Esophagus mucosa (tissue), 1 donor: ENCODE results near the gene ABCG5. TPM values are rescaled to one million over a fixed set of nuclear protein-coding genes. Genes with fewer than 3 reads are reported as not detected.

Experiments used
- ATAC-seq: fragments of 200-7000 bp; cut with Tn5 transposase; one replicate; pipeline ENCODE4 v1.9.1; 2020
- total RNA-seq: library from RNA; stranded (reverse); gene quantifications from one replicate; pipeline ENCODE4 v1.2.4, GENCODE V29; 2023
- donor health status: DM: yes; HTN: yes; CAD: no.

Gene ABCG5
- total RNA-seq, 1 donor from 2014 or later = not detected

DNA sequence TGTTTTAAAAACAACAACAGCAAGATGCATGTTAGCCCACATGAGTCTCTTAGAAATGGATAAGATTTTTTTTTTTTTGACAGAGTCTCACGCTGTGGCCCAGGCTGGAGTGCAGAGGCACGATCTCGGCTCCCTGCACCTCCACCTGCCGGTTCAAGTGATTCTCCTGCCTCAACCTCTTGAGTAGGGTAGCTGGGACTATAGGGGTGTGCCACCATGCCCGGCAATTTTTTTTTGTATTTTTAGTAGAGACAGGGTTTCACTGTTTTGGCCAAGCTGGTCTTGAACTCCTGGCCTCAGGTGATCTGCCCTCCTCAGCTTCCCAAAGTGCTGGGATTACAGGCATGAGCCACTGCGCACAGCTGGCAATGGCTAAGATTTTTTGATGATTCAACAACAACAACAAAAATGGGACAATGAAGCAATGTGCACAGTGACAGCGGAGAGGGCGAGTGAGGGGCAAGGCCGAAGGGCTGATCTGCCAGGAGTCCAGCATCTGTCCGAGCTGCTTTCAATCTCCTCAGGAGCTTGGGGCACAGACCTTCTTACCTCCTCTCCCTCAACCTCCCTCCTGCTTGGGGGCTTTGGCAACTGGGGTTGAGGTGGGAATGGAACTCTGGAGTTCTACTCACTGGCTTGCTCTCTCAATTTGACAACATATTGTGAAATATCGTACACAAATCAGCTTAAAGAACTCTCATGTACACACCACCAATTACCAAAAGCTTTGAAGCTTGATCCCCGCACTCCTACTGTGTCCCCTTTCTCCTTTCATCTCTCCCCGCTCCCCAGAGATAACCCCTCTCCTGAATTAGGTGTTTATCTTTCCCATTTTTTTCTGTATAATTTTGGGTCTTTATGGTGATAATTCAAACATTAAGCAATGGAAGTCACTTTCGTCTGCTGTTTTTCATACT, 3.6 kb upstream of the ABCG5 start:
- ATAC-seq = no peak

DNA sequence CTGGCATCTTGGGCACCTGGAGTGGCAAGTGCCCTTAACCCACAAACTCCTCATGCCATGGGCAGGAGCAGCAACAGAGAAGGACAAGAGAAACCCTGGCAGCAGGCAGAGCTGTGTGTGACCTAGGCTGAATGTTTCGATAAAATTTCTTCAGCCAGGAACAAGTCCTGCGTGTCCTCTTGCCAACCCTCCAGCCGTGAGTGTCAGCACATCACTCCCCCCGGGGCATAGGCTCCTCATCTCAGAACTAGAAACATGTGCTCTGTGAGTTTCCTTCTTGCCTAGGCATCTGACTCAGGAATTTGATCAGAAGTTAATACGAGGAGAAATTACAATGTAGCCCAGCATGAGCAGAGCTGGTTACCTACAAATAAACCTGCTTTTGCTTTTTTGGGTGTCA, 2.3 kb upstream of the ABCG5 start:
- no peak for ATAC-seq

DNA sequence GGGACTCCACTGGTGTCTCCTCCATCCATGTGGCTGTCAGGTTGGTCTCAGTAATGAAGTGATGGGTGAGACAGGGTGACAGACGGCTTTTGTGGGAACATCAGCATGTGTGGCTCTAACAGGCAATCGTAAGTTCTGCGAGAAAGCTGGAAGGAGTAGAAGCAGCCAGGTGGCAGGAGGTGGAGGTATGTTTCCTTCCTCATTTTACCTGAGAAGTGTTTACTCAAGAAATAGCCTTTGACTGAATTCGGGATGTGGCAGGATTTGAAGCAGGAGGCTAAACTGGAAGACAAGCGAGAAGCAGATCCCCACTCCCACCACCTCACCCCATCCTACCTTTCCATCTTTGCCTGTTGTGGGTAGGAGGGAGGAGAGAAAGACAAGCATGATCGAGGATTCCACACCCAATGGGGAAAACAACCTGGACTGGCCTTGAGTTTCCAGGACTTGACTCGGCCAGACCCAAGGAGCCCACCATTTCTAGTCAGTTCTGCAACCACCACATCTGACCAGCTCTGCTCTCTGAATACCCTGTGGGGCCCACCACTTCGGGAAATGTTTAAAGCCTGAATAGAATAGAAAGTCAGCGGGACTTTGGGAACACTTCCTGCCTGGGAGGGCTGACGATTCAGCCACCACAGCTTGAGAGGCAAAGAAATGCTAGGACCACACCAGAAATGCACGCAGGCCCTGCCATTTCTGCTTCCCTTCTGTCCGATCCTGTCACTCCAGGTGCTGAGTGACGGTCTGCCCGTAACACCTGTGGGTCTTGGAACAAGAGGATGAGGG, 1.3 kb upstream of the ABCG5 start:
- ATAC-seq = no peak

DNA sequence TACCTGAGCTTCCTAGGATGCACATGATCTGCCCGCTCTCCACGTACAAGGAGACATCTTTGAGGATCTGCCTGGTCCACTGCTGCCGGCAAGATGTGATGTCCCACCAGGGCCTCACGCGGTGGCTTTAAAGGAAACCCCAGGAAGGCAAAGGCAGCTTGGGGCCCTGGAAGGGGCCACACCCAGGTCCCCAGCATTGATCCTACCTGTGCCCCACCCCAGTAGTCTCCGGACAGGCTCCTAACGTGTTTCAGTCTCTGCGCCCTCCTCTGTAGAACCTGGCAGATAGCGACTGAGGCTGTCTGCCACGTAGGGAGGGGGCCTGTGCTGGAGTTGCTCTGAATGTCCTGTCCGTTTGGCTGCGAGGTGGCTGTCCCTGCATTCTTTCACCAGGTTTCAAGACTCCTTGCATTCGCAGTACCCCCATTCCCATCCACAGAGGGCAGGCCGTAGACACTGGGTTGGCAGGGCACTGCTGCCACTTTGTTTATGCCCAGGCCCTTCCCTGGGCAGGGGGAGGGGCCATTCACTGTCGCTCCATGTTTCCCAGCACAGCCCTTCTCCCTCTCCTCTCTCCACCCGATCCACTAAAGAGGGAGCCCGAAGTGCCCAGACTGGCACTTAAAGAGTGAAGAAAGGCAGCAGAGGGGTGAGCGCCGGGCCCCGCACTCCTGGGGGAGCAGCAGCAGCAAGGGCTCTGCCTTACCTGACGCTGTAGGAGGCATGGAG, 644 bp downstream of the ABCG5 start:
- ATAC-seq = no peak

DNA sequence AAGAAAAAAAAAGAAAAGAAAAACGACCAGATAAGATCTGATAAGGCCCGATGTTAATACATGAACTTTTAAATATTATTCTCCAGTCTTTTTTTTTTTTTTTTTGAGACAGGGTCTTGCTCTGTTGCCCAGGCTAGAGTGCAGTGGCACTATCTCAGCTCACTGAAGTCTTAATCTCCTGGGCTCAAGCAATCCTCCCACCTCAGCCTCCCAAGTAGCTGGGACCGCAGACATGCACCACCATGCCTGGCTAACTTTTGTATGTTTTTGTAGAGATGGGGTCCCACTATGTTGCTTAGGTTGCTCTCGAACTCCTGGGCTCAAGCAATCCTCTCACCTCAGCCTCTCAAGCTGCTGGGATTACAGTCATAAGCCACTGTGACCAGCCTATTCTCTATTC, 1.6 kb downstream of the ABCG5 start:
- ATAC-seq = no peak

DNA sequence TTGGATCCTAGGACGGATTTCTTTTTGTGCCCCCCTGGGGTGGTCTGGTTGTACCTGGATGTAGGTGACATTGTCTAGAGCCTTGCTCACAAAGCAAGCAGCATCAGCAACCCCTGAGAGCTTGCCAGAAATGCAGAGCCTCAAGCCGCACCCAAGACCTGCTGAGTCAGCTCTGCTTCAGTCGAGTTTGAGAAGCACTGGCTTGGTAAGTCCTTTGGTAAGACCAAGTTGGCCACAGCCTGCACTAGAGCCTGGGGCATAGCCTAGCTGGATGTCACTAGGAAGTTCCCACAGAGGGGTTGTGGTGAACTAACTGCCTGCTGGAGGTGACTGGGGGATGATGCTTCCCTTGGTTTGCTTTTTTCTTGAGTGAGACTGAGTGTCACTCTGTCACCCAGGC, 6.2 kb downstream of the ABCG5 start:
- ATAC-seq = peak; percentile 91

DNA sequence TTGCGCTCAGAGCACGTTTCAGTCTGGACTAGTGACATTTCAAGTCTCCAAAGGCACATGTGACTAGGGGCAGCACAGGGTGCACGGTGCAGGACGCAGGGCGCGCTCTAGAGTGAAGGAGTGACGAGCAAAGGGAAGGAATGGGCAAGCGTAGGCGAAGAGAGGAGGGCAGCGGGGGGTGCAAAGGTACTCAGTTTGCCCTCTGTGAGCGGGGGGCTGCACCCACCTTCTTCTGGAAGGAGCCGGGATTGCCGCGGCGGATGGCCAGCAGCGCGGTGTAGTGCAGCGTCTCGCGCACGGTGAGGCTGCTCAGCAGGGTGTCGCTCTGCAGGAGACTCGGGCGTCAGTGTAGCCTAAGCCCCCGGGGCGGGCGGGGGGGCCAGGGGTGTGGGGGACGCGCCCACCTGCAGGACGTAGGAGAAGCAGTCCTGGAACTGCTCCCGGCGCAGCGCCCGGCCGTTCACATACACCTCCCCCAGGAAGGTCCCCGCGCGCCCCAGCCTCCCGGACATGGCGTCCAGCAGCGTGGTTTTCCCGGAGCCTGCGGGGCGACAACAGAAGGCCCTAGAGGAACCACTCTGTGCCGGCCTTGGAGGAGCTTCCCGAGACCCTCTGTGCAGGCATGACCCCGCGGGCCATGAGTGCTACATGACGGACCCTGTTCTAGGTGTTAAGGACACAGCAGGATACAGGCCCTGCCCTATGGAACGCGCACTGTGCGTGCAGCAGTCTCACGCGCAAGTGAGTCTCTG, 6.9 kb downstream of the ABCG5 start:
- ATAC-seq = peak; percentile 34

DNA sequence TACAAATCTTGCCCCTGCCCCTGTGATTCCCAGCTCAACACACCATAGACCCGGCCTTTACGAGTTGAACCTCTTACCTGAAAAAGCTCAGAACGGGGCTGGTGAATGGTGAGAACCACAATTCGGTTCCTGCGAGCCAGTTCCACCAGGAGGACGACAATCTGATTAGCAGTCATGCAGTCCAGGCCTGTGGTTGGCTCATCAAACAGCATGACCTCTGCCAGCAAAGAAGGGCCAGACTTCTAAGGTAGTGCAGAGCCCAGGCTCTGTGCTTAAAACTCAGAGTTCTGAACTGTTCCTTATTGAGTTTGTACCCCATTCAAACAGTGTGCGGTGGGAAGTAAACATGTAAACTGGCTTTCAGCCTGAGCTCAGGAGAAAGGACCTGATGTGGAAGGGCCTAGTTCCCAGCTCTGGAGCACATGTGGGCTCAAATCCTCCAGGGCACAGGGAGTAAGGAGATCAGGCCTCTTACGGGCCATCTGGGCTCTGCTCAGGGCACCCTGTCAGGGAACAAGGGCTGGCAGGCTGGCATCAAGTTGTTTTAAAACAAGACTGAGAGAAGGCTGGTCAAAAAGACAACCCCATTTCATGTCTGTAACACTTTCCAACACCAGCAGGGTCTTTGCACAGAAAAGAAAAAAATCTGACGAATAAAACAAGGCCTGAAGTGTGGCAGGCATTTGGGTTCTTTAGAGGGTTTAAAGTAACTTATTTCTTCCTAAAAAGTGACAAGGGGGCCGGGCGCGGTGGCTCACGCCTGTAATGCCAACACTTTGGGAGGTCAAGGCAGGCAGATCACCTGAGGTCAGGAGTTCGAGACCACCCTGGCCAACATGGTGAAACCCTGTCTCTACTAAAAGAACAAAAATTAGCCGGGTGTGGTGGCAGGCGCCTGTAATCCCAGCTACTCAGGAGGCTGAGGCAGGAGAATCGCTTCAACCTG, 12.1 kb downstream of the ABCG5 start:
- ATAC-seq = no peak

DNA sequence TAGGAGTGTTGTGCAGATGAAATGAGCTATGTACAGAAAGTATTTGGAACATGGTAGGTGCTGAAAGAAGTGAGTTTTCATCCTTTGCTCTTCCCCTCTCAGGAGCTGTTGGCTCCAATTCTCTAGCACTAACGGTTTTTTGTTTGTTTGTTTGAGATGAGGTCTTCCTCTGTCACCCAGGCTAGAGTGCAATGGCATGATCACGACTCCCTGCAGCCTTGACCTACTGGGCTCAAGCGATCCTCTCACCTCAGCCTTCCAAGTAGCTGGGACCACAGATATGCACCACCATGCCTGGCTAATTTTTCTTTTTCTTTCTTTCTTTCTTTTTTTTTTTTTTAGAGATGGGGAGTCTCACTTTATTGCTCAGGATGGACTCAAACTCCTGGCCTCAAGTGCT, 12.8 kb downstream of the ABCG5 start:
- ATAC-seq = no peak

DNA sequence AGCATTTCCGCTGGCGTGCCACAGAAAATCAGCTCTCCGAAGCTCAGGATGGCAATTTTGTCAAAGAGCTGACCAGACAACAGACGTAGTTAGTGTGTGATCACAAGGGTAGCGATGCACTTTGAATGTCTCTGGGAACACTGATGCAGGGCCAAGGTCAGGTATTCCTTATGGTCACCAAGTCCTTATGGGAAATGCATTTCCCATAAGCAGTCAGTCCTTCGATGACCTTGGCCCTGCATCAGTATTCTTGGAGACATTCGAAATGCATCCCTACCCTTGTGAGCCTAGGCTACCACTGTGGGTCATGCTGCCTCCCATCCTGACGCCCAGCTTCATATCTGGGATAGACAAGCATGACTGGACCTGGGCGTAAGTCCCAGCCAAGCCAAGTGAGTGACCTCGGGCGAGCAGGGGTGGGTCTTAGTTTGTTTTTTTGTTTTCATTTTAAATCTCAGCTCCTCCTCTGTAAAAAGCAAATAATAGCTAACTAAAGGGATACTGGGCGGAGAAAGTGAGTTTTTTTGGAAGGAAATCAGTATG, 13.6 kb downstream of the ABCG5 start:
- ATAC-seq = no peak

DNA sequence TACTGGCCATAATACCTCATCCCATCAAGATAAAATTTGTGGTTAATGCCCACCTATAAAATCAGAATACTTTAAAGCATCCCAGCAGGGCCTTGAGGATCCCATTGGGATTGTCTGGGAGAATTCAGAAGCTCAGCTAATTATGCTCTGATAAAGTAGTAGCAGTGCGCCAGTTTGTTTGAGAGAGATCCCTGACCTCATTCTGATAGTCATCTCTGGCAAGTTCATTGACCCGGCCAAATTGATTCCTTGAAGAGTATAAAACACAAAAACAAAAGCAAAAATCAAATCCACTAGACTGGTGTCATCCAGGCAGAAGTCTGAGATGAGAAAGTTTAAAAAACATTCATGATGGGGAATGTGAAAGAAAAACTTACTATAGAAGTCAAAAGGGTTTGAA, 14.1 kb downstream of the ABCG5 start:
- ATAC-seq = no peak

DNA sequence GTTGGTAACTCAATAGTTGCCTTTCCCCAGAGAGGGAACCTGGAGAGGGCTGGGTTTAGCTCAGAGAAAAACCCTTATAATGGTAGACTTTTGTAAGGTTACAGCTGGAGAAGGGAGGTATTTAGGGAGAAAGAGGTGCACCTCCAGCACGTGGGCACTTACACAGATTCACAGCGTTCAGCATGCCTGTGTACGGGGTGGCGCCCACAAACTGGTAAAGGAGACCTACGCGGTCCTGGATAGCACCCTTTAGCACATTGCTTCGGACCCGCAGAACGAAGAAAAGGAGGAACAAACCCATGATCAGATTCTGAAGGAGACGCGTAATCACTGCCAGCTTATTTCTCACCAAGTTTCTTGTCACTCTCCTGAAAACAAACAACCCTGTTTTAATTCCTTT, 14.9 kb downstream of the ABCG5 start:
- no peak for ATAC-seq

DNA sequence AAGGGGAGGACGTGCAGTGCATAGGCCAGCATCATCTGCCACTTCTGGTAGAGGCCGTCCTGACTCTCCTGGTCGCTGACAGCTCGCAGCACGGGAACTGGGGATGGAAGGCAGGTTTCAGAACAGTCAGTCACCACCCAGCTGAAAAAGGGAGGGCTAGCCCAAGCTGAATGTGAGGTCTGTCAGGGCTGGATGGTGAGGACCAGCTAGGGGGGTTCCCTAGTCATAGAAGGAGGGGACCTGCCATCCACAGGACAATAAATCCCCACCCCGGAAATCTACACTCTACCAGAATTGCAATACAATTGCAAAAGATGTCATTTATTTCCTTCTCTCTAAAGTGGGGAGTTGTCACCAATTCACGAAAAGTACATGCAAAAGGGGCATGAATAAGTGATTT, 15.8 kb downstream of the ABCG5 start:
- no peak for ATAC-seq

DNA sequence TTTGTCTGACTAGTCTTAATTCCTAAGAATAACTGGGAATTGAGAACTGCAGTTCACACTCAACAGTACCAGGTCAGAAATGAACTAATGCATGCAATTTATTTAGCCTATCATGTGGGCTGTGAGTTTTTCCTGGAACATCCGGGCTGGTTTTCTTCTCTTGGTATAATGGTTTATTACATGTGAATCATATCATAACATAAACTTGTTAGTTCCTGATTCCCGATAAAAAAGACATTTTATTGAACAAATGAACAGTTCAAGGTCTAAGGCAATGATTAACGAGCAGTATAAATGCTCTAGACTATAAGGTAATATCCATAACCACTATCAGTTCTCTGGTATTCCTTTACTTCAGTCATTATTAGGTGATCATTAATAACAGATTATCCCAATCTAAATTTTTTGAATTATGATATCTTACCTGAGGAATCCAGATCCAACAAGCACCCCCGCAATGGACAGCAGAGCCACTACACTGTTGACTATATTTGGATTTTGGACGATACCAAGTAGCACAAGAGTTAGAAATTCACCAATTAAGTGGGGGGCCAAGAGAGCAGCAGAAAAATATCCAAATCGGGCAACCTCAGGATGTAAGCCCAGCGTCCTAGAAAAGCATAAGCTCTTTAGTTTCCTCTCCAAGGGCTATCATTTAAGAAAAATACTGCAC, 19.0 kb downstream of the ABCG5 start:
- ATAC-seq = no peak

DNA sequence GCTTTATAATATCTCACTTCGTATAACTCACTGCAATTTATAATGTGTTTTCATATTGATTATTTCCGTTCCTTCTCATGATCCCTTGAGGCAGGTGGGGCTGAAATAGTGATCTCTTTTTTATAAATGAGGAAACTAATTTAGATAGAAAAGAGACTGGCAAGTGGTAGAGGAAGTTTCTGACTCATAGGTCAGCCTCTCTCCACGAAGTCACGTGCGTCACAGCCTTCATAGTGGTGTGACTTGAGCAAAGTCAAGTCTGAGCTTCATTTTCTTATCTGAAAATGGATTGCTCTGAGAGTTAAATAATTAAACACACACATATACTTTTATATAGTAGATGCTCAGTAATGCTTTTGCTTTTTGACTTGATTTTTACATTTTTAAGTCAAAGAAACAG, 19.9 kb downstream of the ABCG5 start:
- ATAC-seq = peak; percentile 59

DNA sequence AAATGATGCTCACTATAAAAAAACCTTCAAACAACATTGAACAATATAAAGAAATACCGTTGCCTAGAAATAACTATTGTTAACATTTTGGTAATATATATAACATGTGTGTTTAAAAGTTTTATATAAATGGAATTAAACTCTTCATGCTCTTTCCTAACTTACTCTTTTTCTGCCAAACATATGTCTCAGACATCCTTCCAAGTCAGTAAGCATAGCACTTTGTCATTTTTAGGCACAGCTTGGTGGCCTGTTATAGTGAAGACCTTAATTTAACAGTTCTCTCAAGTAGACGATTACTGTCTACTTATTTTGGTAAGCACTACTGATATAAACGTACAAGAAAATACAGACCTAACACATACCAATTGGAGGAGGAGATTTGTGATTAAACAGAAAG, 23.9 kb downstream of the ABCG5 start:
- ATAC-seq = no peak

DNA sequence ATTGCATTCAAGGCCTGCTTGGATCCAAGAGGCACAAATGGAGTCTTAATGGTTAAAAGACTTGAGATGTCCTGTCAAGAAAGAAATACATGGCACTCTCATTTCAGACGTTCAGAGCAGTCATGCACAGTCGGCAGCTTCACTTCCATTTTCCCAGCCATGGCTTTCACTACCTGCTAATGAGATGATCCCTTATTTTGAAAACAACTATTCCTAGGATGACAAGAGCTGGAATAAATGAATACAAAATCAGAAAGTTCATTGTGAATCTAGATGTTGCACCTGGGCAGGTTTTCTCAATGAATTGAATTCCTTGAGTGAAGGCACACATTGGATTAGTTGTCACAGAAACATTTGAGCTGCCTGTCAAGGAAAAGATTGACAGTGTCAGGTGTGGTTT, 25.7 kb downstream of the ABCG5 start:
- no peak for ATAC-seq

DNA sequence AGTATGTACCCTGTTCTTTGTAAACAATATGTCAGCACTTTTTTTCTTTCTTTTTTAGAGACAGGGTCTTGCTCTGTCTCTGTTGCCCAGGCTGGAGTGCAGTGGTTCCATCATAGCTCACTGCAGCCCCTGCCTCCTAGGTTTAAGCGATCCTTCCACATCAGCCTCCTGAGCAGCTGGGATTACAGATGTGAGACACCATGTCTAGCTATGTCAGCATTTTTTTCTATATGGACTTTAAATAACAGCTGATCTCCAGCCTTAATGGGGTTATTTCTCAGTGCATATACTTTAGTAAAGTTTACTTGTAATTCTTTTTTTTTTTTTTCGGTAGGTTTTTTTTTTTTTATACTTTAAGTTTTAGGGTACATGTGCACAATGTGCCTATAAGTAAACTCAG, 26.6 kb downstream of the ABCG5 start:
- no peak for ATAC-seq

DNA sequence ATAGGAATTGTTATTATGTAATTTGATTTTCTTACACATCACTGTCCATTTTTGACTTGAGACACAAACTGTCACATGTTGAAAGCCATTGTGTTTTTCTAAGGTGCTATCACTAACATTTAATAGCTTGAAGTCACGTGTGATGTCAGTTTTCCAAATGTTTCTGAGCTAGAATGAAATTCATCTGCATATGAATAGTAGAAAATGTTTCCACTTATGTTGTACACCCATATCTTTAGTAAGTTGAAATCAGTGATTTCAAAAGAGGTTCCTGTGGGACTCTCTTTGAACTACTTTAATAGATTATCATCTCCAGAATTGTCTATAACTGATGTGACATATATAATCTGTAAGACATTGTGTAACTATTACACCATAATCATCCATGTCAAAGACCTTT, 27.8 kb downstream of the ABCG5 start:
- ATAC-seq = no peak

DNA sequence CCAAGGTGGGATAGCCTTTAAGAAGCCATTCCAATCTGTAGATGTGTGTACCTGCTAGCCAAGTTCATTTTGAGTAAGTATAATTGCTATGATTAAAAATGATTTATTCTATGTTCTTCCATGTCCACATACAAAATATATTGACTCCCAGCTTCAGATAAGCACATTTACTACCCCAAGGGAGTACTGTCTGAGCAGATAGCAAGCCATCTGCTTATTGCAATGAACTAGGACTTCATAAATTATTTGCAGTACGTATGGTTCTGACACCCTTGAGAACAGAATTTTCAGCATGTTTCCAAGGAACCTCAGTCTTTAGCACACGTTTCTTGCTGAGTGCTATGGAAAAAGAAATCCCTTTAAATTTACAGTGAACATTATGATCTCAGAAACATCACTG, 28.2 kb downstream of the ABCG5 start:
- no peak for ATAC-seq

DNA sequence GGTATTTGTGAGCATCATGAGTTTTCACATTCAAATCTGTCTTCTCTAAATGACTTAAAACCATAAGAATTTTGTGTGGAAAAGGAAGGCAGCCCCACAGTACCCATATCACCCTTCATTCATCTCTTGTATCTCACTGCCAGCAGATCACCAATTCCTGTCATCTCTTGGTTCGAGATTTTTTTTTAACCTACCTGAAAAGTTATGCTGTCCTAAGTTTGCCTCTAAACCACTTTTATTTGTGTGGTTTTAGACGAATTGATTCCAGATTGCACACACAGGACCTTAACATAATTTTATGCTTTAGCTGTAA, 32.0 kb downstream of the ABCG5 start:
- no peak for ATAC-seq
